Measurements from ENCODE around the gene CLEC2A. TPM values are rescaled to one million over a fixed set of nuclear protein-coding genes. Genes with fewer than 3 reads are reported as not detected.

CLEC2A gene
- total RNA-seq, 1 experiment from 2014 or later, result not detected

DNA sequence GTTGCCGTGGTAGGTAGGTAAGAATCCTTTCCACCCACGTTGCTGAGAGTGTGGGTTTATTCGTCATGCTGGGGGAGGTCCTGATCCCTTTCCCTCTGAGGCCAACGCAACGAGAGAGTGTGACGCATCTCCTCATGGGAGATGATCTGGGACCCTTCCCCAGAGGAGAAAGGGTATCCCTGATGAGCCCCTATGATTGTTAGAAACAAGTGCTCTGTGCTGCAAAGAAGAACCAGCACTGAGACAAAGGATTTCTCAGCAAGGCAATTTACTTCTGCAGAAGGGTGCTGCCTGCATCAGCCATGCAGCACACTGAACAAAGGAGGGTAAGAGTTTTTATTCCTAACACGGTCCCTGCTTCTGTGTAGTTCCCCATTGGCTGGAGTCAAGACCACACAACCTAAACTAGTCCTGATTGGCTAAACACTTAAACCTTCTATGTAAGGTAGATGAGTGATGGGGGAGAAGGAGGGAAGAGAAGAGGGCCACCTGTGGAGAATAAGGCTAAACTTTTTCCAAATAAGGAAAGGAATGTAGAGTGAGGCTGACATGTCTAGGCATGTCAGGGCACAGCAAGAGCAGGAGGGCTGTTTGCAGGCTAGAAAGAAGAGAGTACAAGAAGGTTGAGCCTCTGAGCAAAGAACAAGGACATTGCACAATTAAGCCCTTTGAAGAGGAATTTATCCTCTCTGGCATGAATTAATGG is 21.3 kb downstream of the CLEC2A start:
- CTCF ChIA-PET, result no interaction called here
- TF ChIP-seq, protein P1, sequence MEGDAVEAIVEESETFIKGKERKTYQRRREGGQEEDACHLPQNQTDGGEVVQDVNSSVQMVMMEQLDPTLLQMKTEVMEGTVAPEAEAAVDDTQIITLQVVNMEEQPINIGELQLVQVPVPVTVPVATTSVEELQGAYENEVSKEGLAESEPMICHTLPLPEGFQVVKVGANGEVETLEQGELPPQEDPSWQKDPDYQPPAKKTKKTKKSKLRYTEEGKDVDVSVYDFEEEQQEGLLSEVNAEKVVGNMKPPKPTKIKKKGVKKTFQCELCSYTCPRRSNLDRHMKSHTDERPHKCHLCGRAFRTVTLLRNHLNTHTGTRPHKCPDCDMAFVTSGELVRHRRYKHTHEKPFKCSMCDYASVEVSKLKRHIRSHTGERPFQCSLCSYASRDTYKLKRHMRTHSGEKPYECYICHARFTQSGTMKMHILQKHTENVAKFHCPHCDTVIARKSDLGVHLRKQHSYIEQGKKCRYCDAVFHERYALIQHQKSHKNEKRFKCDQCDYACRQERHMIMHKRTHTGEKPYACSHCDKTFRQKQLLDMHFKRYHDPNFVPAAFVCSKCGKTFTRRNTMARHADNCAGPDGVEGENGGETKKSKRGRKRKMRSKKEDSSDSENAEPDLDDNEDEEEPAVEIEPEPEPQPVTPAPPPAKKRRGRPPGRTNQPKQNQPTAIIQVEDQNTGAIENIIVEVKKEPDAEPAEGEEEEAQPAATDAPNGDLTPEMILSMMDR (IDR thresholded peaks at IDR 0.05), result no peak
- TF ChIP-seq, protein P2, sequence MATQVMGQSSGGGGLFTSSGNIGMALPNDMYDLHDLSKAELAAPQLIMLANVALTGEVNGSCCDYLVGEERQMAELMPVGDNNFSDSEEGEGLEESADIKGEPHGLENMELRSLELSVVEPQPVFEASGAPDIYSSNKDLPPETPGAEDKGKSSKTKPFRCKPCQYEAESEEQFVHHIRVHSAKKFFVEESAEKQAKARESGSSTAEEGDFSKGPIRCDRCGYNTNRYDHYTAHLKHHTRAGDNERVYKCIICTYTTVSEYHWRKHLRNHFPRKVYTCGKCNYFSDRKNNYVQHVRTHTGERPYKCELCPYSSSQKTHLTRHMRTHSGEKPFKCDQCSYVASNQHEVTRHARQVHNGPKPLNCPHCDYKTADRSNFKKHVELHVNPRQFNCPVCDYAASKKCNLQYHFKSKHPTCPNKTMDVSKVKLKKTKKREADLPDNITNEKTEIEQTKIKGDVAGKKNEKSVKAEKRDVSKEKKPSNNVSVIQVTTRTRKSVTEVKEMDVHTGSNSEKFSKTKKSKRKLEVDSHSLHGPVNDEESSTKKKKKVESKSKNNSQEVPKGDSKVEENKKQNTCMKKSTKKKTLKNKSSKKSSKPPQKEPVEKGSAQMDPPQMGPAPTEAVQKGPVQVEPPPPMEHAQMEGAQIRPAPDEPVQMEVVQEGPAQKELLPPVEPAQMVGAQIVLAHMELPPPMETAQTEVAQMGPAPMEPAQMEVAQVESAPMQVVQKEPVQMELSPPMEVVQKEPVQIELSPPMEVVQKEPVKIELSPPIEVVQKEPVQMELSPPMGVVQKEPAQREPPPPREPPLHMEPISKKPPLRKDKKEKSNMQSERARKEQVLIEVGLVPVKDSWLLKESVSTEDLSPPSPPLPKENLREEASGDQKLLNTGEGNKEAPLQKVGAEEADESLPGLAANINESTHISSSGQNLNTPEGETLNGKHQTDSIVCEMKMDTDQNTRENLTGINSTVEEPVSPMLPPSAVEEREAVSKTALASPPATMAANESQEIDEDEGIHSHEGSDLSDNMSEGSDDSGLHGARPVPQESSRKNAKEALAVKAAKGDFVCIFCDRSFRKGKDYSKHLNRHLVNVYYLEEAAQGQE (IDR thresholded peaks at IDR 0.05; ENCODE audit: insufficient read depth in 1 of 2, low read depth in 2 of 2, low read length in 1 of 2), result no peak
- TF ChIP-seq TCF7L2 (IDR thresholded peaks at IDR 0.05; ENCODE audit: low read depth, low read length) (no peak), SIN3A (IDR thresholded peaks at IDR 0.05; ENCODE audit: borderline replicate concordance, insufficient read depth, low read depth, low read length) (no peak), POLR2AphosphoS5 (IDR thresholded peaks at IDR 0.05; ENCODE audit: low read depth, low read length) (no peak)
- no peaks in the 10 kb centered on the region for H3K36me3 ChIP-seq (ENCODE audit: control insufficient read depth, insufficient read depth, low read length)
- no TSS peak for BruUV-seq (replicated peaks)
- H3K27ac ChIP-seq (ENCODE audit: low read length), result no peak overlapping the region
- intact Hi-C loops (cut with micrococcal nuclease; ENCODE audit: unreplicated experiment) (no loop called here), in situ Hi-C loops (cut with HindIII; ENCODE audit: low pct_unique_long_range_greater_than_20kb, low sequenced_read_pairs) (no loop called here)
- H3K9me3 ChIP-seq (ENCODE audit: control insufficient read depth, insufficient read depth, low read depth, low read length), result no peaks in the 10 kb centered on the region; the same call in 1 of the 2 replicates
- no peak overlapping the region for H3K4me3 ChIP-seq (ENCODE audit: low read depth in 2 of 2, low read length in 2 of 2)
- POLR2A ChIA-PET, result no interaction called here
- H3K4me1 ChIP-seq (ENCODE audit: control insufficient read depth, insufficient read depth, low read length), result no peaks in the 10 kb centered on the region
- H3K27me3 ChIP-seq (ENCODE audit: control insufficient read depth, insufficient read depth, low read length), result no peaks in the 10 kb centered on the region
- ATAC-seq (no peak), DNase-seq (ENCODE audit: low read depth, low spot score) (no peak)

DNA sequence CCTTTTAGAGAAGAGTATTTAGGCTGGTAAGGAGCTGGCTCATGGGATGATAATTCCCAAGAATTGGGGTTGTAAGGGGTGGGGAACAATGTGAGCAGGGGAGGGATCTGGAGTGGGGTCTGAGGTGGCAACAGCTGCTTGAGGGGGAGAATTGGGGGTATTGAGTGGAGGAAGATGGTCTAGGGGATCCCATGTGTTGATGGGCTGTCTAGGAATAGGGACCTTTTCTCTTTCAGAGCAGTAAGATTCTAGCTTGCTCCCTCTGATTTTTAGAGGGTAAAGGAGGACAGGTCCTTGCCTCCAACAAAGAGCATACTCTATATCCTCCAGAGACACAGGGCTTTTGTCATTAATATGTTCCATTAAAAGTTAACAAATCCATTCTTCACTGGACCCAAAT is 22.4 kb downstream of the CLEC2A start:
- ChIA-PET CTCF (no interaction called here), POLR2A (no interaction called here)
- no peak for ATAC-seq
- H3K27ac ChIP-seq (ENCODE audit: low read length), result no peak overlapping the region
- H3K9me3 ChIP-seq (ENCODE audit: control insufficient read depth, insufficient read depth, low read depth, low read length), result no peaks in the 10 kb centered on the region; the same call in 1 of the 2 replicates
- intact Hi-C loops (cut with micrococcal nuclease; ENCODE audit: unreplicated experiment), result no loop called here
- H3K27me3 ChIP-seq (ENCODE audit: control insufficient read depth, insufficient read depth, low read length), result no peaks in the 10 kb centered on the region
- TF ChIP-seq, protein P2 (IDR thresholded peaks at IDR 0.05; ENCODE audit: insufficient read depth in 1 of 2, low read depth in 2 of 2, low read length in 1 of 2), result no peak
- TF ChIP-seq SIN3A (IDR thresholded peaks at IDR 0.05; ENCODE audit: borderline replicate concordance, insufficient read depth, low read depth, low read length), result no peak
- TF ChIP-seq, protein P1 (IDR thresholded peaks at IDR 0.05), result no peak
- BruUV-seq (replicated peaks), result no TSS peak
- no peaks in the 10 kb centered on the region for H3K4me1 ChIP-seq (ENCODE audit: control insufficient read depth, insufficient read depth, low read length)
- no peak overlapping the region for H3K4me3 ChIP-seq (ENCODE audit: low read depth in 2 of 2, low read length in 2 of 2)
- no peaks in the 10 kb centered on the region for H3K36me3 ChIP-seq (ENCODE audit: control insufficient read depth, insufficient read depth, low read length)
- in situ Hi-C loops (cut with HindIII; ENCODE audit: low pct_unique_long_range_greater_than_20kb, low sequenced_read_pairs), result no loop called here
- DNase-seq (ENCODE audit: low read depth, low spot score), result no peak
